Progenitor cell of endocrine pancreas (in vitro differentiated cells): Measurements from ENCODE around the gene TAOK2. TPM values are rescaled to one million over a fixed set of nuclear protein-coding genes. Genes with fewer than 3 reads are reported as not detected.

Experiments used
- DNase-seq: peaks from one replicate; pipeline ENCODE4 v3.0.0; 2021; ENCODE audit warnings: low spot score; ENCODE audit not compliant: unreplicated experiment
- H3K27ac Mint-ChIP-seq: 2 replicates; pipeline ENCODE4 v1.8.0; 2021; ENCODE audit warnings: mild to moderate bottlenecking, moderate library complexity, mixed read lengths
- H3K27me3 Mint-ChIP-seq: 2 replicates; pipeline ENCODE4 v1.8.0; 2021; ENCODE audit warnings: mixed read lengths
- H3K36me3 Mint-ChIP-seq: 2 replicates; pipeline ENCODE4 v1.8.0; 2022; ENCODE audit warnings: mixed read lengths; ENCODE audit not compliant: insufficient read depth
- H3K4me1 Mint-ChIP-seq: 2 replicates; pipeline ENCODE4 v1.8.0; 2021; ENCODE audit warnings: low read depth, mixed read lengths
- H3K4me3 Mint-ChIP-seq: 2 replicates; pipeline ENCODE4 v1.8.0; 2021; ENCODE audit warnings: low read depth, mild to moderate bottlenecking, moderate library complexity, mixed read lengths
- H3K9me3 Mint-ChIP-seq: 2 replicates; pipeline ENCODE4 v1.8.0; 2021; ENCODE audit warnings: low read depth, mixed read lengths
- CTCF ChIP-seq: fragments of 200-600 bp; sonication (generic); IDR thresholded peaks from one replicate; pipeline ENCODE4 v1.5.0; 2021; ENCODE audit warnings: antibody characterized with exemption, mild to moderate bottlenecking; ENCODE audit not compliant: unreplicated experiment
- long read RNA-seq: library from polyadenylated mRNA; unstranded; transcript quantifications from one replicate; pipeline ENCODE4 v2.0.0, GENCODE V29; 2020
- total RNA-seq: library from RNA; stranded (reverse); gene quantifications from 2 replicates; pipeline ENCODE4 v1.2.1, GENCODE V29; 2021

TAOK2 gene
- 51.1 and 54.0 TPM in 2 replicates for total RNA-seq
- long read RNA-seq, partial matches to known transcripts: 0 of 1 reads
- long read RNA-seq, other reads (novel, unspliced or antisense): 1 of 1 reads

DNA sequence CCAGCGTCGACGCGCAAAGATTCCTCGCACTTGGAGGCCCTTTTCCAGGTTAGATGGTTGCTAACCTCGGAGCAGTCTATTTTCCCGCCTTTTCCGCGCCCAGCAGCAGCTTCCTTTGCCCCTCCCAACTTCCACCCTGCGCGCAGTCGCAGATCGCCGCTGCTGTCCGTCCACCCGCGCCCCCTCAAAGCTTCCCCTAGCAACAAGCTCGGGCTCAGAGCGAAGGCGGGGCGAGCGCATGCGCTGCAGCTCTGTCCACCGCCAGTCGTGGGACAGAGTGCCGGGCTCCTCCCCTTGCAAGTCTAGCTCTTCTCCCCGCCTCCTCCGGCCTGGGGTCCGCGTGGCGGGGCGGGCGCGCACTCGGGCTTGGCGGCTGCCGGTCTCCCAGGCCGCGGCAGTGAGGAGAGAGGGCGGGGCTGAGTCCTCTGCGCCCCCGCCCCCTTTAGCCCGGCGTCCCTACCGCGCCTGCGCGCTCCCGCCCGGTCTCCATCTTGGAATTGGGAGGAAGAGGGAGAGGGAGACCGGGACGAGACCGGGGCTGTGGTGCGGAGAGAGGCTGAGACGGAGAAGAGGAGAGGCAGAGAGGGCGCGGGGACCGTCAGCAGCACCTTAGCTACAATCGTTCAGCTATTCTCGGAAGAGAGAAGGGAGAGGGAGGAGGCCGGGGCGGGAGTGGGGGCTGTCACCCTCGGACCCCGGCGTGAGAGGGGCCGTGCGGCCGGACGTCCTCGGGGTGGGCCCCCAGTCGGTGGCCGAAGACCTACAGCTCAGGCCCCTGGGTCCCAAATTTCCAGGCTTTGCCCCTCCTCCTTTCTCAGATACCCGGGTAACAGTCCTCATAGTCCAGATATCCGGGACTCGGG is at the start of gene TAOK2:
TSS of gene TAOK2 (plus strand) at position 485 of the 863 bp plus-strand sequence. CDS start 3,905 bp downstream, outside the sequence.
- DNase-seq: peak; percentile 99
- Mint-ChIP-seq H3K4me1 (peaks cover 22% of the 10 kb centered on the region), H3K9me3 (peaks cover 6% of the 10 kb centered on the region), H3K27ac (peak within 1 kb of the TSS; percentile 87), H3K27me3 (no peaks in the 10 kb centered on the region), H3K4me3 (peak within 1 kb of the TSS; percentile 95), H3K36me3 (peaks cover 26% of the 10 kb centered on the region)
- TF ChIP-seq CTCF: no peak

GRCh38 chr16:29925105-29925756 is 48.4 kb upstream of the TAOK2 start:
- peaks cover 27% of the 10 kb centered on the region for H3K4me1 Mint-ChIP-seq
- H3K4me3 Mint-ChIP-seq: peak overlapping the region; percentile 94

DNA sequence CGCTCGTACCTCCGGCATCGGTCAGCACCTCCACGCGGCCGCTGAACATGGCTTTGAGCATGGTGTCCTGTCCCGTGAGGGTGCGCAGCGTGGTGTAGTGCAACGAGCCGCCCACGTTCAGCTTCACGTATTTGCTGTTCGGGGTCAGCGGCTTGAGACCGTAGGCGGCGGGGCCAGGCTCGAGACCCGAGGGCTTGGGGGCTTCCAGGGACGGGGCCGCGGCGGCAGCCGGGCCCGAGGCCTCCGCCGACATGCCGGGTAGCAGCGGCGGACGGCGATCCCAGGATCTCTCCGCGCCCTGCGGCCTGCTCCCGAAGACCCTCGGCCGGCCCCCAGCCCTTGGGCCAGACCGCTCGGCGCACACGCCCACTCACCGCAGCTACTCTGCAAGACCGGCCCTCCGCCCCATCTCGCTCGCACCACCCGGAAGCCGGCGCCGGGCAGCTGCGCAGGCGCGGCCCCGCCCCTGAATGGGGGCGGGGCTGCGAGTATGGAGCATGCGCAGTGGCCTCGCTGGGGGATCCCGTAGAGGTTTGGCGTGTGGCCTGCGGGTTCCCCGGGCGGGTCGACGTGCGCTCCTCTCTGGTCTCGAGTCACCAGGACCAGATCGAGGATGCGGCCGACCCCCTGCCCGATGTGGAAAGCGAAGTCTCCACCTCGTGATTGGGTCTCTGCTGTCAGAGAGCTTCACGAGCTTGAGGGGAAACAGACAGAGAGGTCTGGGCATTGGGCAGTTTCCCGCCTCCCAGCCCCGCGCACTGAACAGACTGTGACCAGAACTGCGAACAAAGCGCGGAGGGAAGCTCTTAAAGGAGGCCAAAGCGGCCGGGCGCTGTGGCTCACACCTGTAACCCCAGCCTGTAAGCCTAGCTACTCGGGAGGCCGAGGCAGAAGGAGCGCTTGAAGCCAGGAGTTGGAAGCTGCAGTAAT is 47.6 kb upstream of the TAOK2 start, which contains the start of gene KCTD13:
TSS of gene KCTD13 (minus strand) at position 446 of the 930 bp plus-strand sequence. CDS start at position 253, 193 bp downstream.
- H3K36me3 Mint-ChIP-seq: peaks cover 1% of the 10 kb centered on the region
- H3K27me3 Mint-ChIP-seq: no peaks in the 10 kb centered on the region
- H3K4me1 Mint-ChIP-seq: peaks cover 27% of the 10 kb centered on the region
- H3K4me3 Mint-ChIP-seq: peak within 1 kb of the TSS; percentile 94
- DNase-seq: peak; percentile 93
- TF ChIP-seq CTCF: no peak
- no peaks in the 10 kb centered on the region for H3K9me3 Mint-ChIP-seq
- peak within 1 kb of the TSS; percentile 99 for H3K27ac Mint-ChIP-seq

More at GRCh38 chr16:29925105-29925756, 48.4 kb upstream of the TAOK2 start:
- peaks cover 1% of the 10 kb centered on the region for H3K36me3 Mint-ChIP-seq
- H3K9me3 Mint-ChIP-seq: no peaks in the 10 kb centered on the region
- TF ChIP-seq CTCF: no peak
- no peaks in the 10 kb centered on the region for H3K27me3 Mint-ChIP-seq
- no peak for DNase-seq
- peak overlapping the region; percentile 94 for H3K27ac Mint-ChIP-seq

- Mint-ChIP-seq H3K36me3 (peaks cover 1% of the 10 kb centered on the region), H3K4me1 (peaks cover 27% of the 10 kb centered on the region), H3K9me3 (no peaks in the 10 kb centered on the region), H3K27me3 (no peaks in the 10 kb centered on the region), H3K27ac (peak overlapping the region; percentile 99), H3K4me3 (peak overlapping the region; percentile 94)
- no peak for TF ChIP-seq CTCF
- no peak for DNase-seq
These were observed 47.0 kb upstream of the TAOK2 start for GRCh38 chr16:29926711-29927052.
